Fibroblast of the aortic adventitia (primary cell): ENCODE measurements around the gene ACTL7A. TPM values are rescaled to one million over a fixed set of nuclear protein-coding genes. Genes with fewer than 3 reads are reported as not detected.

ENCODE experiments used
- DNase-seq: peaks from one replicate; pipeline ENCODE4 v3.0.0-alpha.2; 2010; ENCODE audit warnings: low read depth
- H3K4me3 ChIP-seq: 2 replicates; pipeline ENCODE4 v1.5.1; 2011; ENCODE audit warnings: low read depth, mild to moderate bottlenecking, control low read depth, low read length, moderate library complexity
- CTCF ChIP-seq: IDR thresholded peaks from 2 replicates; pipeline ENCODE4 v1.5.1; 2011; ENCODE audit warnings: mild to moderate bottlenecking, low read length, control low read depth, inconsistent platforms; ENCODE audit not compliant: insufficient read depth
- total RNA-seq: library from RNA; depleted of rRNA; stranded (reverse); fragments of >200 nt; gene quantifications from 2 replicates; pipeline ENCODE4 v1.2.3, GENCODE V29; 2012; ENCODE audit warnings: low replicate concordance

Gene ACTL7A
- total RNA-seq, 1 donor: not detected

DNA sequence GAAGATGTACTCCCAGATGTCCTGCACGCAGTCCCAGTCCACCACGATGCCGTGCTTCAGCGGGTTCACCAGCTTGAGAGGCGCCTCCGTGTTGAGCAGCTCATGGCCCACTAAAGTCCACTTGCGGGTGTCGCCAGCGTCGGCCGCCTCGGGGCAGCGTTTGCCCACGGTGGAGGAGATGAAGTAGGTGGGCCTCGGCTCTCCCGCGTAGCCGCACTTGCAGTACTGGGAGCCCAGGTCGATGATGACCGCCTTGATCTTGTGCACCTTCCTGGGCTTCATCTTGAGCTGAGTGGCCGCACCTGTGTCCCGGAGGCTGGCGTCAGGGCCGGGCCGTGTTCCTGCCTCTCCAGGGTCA, 6.6 kb upstream of the ACTL7A start:
- TF ChIP-seq CTCF: no peak
- H3K4me3 ChIP-seq: no peak overlapping the region
- no peak for DNase-seq

- no peak for DNase-seq
- no peak for TF ChIP-seq CTCF
- no peak within 1 kb of the TSS for H3K4me3 ChIP-seq
Measured at GRCh38 chr9:108855888-108856287, 6.2 kb upstream of the ACTL7A start, which contains the start of gene ACTL7B. Gene ACTL7B, minus strand, starts transcription at chr9:108855986. Its CDS starts 56 bp downstream, at chr9:108855930.

DNA sequence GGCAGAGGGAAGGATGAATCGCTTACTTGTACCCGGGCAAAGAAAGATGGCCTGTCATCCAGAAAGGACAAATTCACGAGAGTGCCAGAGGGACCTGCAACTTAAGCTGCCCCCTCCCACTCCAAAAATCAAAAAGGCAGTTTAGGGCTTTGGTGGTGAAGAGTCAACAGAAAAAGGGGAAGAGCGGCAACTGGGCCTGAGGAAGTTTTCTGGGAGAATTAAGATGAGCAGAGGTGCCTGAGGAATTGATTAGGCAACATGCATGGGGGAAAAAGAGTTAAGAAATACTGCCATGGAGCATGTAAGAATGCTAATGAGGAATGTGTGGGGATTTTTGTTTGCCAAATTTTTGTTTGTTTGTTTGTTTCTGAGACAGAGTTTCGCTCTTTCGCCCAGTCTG, 4.5 kb upstream of the ACTL7A start:
- no peak for TF ChIP-seq CTCF
- no peak overlapping the region for H3K4me3 ChIP-seq
- no peak for DNase-seq

DNA sequence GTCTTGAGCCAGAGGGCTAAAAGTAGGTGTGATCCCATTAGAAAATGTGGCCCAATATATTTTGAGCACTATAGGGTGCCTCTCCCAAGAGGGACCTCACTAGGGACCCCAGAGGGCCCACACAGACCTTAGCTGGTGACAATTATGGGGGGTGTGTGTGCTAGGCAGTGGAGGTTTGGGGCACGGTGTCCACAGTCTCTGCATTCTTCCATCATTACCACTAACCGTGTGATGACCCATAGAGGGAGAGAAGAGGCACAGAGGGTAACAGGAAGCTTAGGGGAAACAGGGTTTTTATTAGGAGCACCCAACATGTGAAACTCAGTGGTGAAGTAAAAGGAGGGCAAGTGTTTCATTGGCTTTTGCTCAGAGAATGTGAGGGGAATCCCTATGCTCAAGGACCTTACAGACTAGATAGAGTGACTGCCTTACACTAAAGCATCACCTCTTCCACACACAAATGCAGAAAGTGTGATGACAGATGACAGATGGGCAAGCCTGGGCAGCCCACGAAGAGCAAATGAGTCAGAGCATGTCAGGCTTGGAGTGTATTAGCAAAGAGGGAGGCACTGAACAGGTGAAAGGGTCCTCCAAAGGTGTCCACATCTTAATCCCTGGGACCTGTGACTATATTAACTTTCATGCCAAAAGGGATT, 2.5 kb upstream of the ACTL7A start:
- DNase-seq: no peak
- no peak for TF ChIP-seq CTCF
- H3K4me3 ChIP-seq: no peak overlapping the region

DNA sequence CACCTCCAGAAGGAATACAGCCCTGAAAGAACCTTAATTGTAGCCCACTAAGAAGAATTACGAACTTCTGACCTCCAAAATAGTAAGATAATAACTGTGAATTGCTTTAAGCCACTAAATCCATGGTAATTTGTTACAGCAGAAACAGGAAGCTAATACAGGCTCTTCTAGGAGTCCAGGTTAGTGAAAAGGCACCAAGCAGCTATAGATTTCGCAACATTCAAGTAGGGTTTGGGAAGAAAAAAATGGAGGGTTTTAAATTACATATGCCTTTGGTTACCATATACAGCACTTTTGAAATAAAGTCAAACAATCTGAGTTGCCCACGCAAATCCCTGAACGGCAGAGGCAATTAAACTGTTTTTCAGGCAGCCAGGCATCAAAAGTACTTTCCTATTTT, 1.7 kb upstream of the ACTL7A start:
- no peak for TF ChIP-seq CTCF
- DNase-seq: no peak
- H3K4me3 ChIP-seq: no peak overlapping the region

DNA sequence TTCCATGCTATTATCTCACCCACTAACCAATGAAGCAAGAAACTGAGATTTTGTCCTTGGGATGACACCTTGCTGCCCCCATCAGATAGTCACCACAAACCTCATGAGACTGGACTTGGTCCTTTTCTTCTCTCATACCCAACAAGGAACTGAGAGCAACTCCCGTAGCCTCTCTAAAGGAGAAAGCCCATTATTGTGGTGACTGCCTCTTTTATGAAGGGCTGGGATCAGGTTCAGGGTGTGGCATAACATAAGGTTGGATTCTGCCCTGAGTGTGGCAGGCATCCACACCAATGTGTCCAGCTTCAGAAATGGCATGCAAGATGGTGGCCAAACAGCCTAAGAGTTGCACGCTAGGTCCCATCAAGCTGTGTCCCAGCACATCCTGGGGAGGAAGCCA, 1.3 kb upstream of the ACTL7A start:
- no peak for DNase-seq
- H3K4me3 ChIP-seq: no peak overlapping the region
- no peak for TF ChIP-seq CTCF

GRCh38 chr9:108861464-108861863, 602 bp upstream of the ACTL7A start:
- DNase-seq: no peak
- TF ChIP-seq CTCF: no peak
- H3K4me3 ChIP-seq: no peak overlapping the region
